ENCODE data around the gene ITGA5.

The ITGA5 gene

GRCh38 chr12:54350743-54351142 lies 68.3 kb downstream of the ITGA5 start:
- no peak for TF ChIP-seq CTCF (IDR thresholded peaks at IDR 0.05; ENCODE audit: low read depth, low read length)
- no peak overlapping the region for H3K4me3 ChIP-seq (ENCODE audit: low read depth, low read length)

GRCh38 chr12:54349679-54350078 lies 69.4 kb downstream of the ITGA5 start:
- no peak for TF ChIP-seq CTCF (IDR thresholded peaks at IDR 0.05; ENCODE audit: low read depth, low read length)

GRCh38 chr12:54349036-54349435 lies 70.0 kb downstream of the ITGA5 start:
- TF ChIP-seq CTCF (IDR thresholded peaks at IDR 0.05; ENCODE audit: low read depth, low read length): no peak
- H3K4me3 ChIP-seq (ENCODE audit: low read depth, low read length): no peak overlapping the region

More at GRCh38 chr12:54349679-54350078, 69.4 kb downstream of the ITGA5 start:
- no peak overlapping the region for H3K4me3 ChIP-seq (ENCODE audit: low read depth, low read length)

Measured in WI38 (cell line).